A549 (cell line): ENCODE results near the gene FUOM.
"Not testable (repeated sequence)": the region's sequence is repeated elsewhere in the genome, so short reads cannot be mapped to it uniquely, and the experiment has no call there.

Source experiments
- CHD4 ChIP-seq: fragments of 200-600 bp; sonication (generic); IDR thresholded peaks from 2 replicates; pipeline ENCODE4 v1.6.1; 2016; ENCODE audit warnings: antibody characterized with exemption, mild to moderate bottlenecking, borderline replicate concordance
- TF ChIP-seq, protein P1 (sequence below): fragments of 450-650 bp; IDR thresholded peaks from 2 replicates; pipeline ENCODE4 v1.6.1; 2014; ENCODE audit warnings: antibody characterized with exemption

DNA sequence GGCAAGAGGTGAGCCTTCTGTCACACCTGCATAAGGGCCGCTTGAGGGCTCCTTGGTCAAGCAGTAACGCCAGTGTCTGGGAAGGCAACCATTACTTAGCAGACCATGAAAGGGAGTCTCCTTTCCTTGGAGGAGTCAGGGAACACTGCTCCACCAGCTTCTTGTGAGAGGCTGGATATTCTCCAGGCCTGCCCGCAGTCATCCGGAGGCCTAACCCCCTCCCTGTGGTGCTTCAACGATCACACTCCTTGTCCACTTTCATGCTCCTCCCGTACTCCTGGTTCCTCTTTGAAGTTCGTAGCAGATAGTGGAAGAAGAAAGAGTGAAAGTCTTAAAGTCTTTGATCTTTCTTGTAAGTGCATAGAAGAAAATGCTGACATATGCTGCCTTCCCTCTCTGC is 9.6 kb upstream of the FUOM start:
- not testable (repeated sequence) for TF ChIP-seq CHD4
- TF ChIP-seq, protein P1, sequence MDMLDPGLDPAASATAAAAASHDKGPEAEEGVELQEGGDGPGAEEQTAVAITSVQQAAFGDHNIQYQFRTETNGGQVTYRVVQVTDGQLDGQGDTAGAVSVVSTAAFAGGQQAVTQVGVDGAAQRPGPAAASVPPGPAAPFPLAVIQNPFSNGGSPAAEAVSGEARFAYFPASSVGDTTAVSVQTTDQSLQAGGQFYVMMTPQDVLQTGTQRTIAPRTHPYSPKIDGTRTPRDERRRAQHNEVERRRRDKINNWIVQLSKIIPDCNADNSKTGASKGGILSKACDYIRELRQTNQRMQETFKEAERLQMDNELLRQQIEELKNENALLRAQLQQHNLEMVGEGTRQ = not testable (repeated sequence)
